GM18499 (cell line): ENCODE measurements around the gene ZNF654.
"Not testable (repeated sequence)": the region's sequence is repeated elsewhere in the genome, so short reads cannot be mapped to it uniquely, and the experiment has no call there.

Experiments
- ATAC-seq: cut with Tn5 transposase; IDR thresholded peaks from one replicate; pipeline ENCODE4 v1.9.1; 2021; ENCODE audit warnings: moderate number of reproducible peaks; ENCODE audit not compliant: insufficient read depth, unreplicated experiment

ZNF654 gene

GRCh38 chr3:88133711-88134263 is 74.7 kb downstream of the ZNF654 start:
- no peak for ATAC-seq

- ATAC-seq: no peak
Observed at GRCh38 chr3:88137836-88138235, 78.8 kb downstream of the ZNF654 start.

- ATAC-seq: no peak
Observed at GRCh38 chr3:88141458-88142083, 82.5 kb downstream of the ZNF654 start.

- no peak for ATAC-seq
Observed at GRCh38 chr3:88142094-88142624, 83.1 kb downstream of the ZNF654 start.

- ATAC-seq: no peak
Observed at GRCh38 chr3:88147261-88147660, 88.2 kb downstream of the ZNF654 start.

- no peak for ATAC-seq
Observed at GRCh38 chr3:88148651-88149050, 89.6 kb downstream of the ZNF654 start.

GRCh38 chr3:88149101-88149508 is 90.0 kb downstream of the ZNF654 start:
- ATAC-seq: peak; percentile 2

GRCh38 chr3:88149509-88150362 is 90.7 kb downstream of the ZNF654 start, which contains the start of gene C3orf38:
Gene C3orf38, plus strand, starts transcription at chr3:88149959. Its CDS starts 94 bp downstream, at chr3:88150053.
- peak; percentile 42 for ATAC-seq

GRCh38 chr3:88150371-88150770 is 91.3 kb downstream of the ZNF654 start:
- ATAC-seq: no peak

- ATAC-seq: no peak
Observed at GRCh38 chr3:88150806-88151205, 91.8 kb downstream of the ZNF654 start.

GRCh38 chr3:88151358-88151757 is 92.3 kb downstream of the ZNF654 start:
- no peak for ATAC-seq

- no peak for ATAC-seq
Observed at GRCh38 chr3:88152841-88153240, 93.8 kb downstream of the ZNF654 start.

GRCh38 chr3:88166419-88166971 is 107.4 kb downstream of the ZNF654 start:
- ATAC-seq: no peak

GRCh38 chr3:88167173-88167572 is 108.1 kb downstream of the ZNF654 start:
- no peak for ATAC-seq

GRCh38 chr3:88167704-88168103 is 108.6 kb downstream of the ZNF654 start:
- ATAC-seq: no peak

- ATAC-seq: no peak
Observed at GRCh38 chr3:88168171-88168570, 109.1 kb downstream of the ZNF654 start.

- peak; percentile 95 for ATAC-seq
Observed at GRCh38 chr3:88180398-88180999, 121.4 kb downstream of the ZNF654 start.

- not testable (repeated sequence) for ATAC-seq
Observed at GRCh38 chr3:88182165-88182918, 123.3 kb downstream of the ZNF654 start.

GRCh38 chr3:88188436-88188835 is 129.4 kb downstream of the ZNF654 start:
- ATAC-seq: no peak
